PC-9 (cell line): Measurements from ENCODE around the gene ZNF181.

Experiments used
- CTCF ChIP-seq: fragments of 200-600 bp; sonication (generic); conservative IDR thresholded peaks from 2 replicates; pipeline ENCODE4 v1.6.1; 2017; ENCODE audit warnings: mixed run types, antibody characterized with exemption, mild to moderate bottlenecking, moderate library complexity
- EZH2 ChIP-seq: fragments of 200-600 bp; sonication (generic); IDR thresholded peaks from 2 replicates; pipeline ENCODE4 v1.8.0; 2017; ENCODE audit warnings: antibody characterized with exemption, low read depth

- TF ChIP-seq CTCF (no peak), EZH2 (no peak)
Measured at GRCh38 chr19:34779652-34780051, 45.6 kb downstream of the ZNF181 start.
